Smooth muscle cell (in vitro differentiated cells): ENCODE measurements around the gene SLC28A3. TPM values are rescaled to one million over a fixed set of nuclear protein-coding genes. Genes with fewer than 3 reads are reported as not detected.

Source experiments
- DNase-seq: peaks from one replicate; lab custom pipeline; 2025; ENCODE audit not compliant: unreplicated experiment; lab: John Stamatoyannopoulos, UW
- H2AFZ ChIP-seq: fragments of 200-600 bp; sonication (generic); 2 replicates; pipeline ENCODE4 v1.6.0; 2016; ENCODE audit warnings: antibody characterized with exemption, low read depth, mild to moderate bottlenecking
- H3F3A ChIP-seq: fragments of 200-600 bp; sonication (generic); 2 replicates; pipeline ENCODE4 v1.6.0; 2017; ENCODE audit warnings: antibody characterized with exemption, low read depth
- H3K27ac ChIP-seq: fragments of 200-600 bp; sonication (generic); 2 replicates; pipeline ENCODE4 v1.5.1; 2016; ENCODE audit warnings: low read depth, mild to moderate bottlenecking
- H3K27me3 ChIP-seq: fragments of 200-600 bp; sonication (generic); 2 replicates; pipeline ENCODE4 v1.6.1; 2016; ENCODE audit warnings: low read depth, mild to moderate bottlenecking
- H3K36me3 ChIP-seq: fragments of 200-600 bp; sonication (generic); 2 replicates; pipeline ENCODE4 v1.5.1; 2016; ENCODE audit warnings: low read depth
- H3K4me1 ChIP-seq: fragments of 200-600 bp; sonication (generic); 2 replicates; pipeline ENCODE4 v1.5.1; 2016; ENCODE audit warnings: low read depth
- H3K4me2 ChIP-seq: fragments of 200-600 bp; sonication (generic); 2 replicates; pipeline ENCODE4 v1.6.0; 2016; ENCODE audit warnings: mild to moderate bottlenecking
- H3K4me3 ChIP-seq: fragments of 200-600 bp; sonication (generic); 2 replicates; pipeline ENCODE4 v1.5.1; 2016; ENCODE audit warnings: mild to moderate bottlenecking
- H3K79me2 ChIP-seq: fragments of 200-600 bp; sonication (generic); 2 replicates; pipeline ENCODE4 v1.6.0; 2016; ENCODE audit warnings: low read depth, mild to moderate bottlenecking
- H3K9ac ChIP-seq: fragments of 200-600 bp; sonication (generic); 2 replicates; pipeline ENCODE4 v1.6.0; 2016; ENCODE audit warnings: low read depth
- H3K9me3 ChIP-seq: fragments of 200-600 bp; sonication (generic); replicated peaks from 2 replicates; pipeline ENCODE4 v1.5.1; 2016; ENCODE audit warnings: low read depth
- H4K20me1 ChIP-seq: fragments of 200-600 bp; sonication (generic); 2 replicates; pipeline ENCODE4 v1.6.0; 2016; ENCODE audit warnings: low read depth
- WGBS: methylation state at CpG from one replicate; pipeline ENCODE4 v1.1.7; 2016; ENCODE audit warnings: low lambda C conversion rate; 5-methylcytosine and 5-hydroxymethylcytosine counted together
- polyA plus RNA-seq: library from polyadenylated mRNA; unstranded; fragments of >200 nt; fragmentation: Nextera tagmentation; extraction: Ambion mirVana; gene quantifications from 2 replicates; pipeline ENCODE4 v1.2.1, GENCODE V29; 2016
- total RNA-seq: library from RNA; depleted of rRNA; stranded (reverse); fragments of >200 nt; gene quantifications from 2 replicates; pipeline ENCODE4 v1.2.3, GENCODE V29; 2014
- TF ChIP-seq, protein P1 (sequence below): fragments of 200-600 bp; sonication (generic); IDR thresholded peaks from 2 replicates; pipeline ENCODE4 v1.5.1; 2017; ENCODE audit warnings: borderline replicate concordance, mild to moderate bottlenecking, antibody characterized with exemption; ENCODE audit not compliant: insufficient read depth, poor library complexity, severe bottlenecking

SLC28A3 gene
- total and polyA plus RNA-seq, 2 experiments from 2014 or later, result 0.11 to 1.8 TPM

DNA sequence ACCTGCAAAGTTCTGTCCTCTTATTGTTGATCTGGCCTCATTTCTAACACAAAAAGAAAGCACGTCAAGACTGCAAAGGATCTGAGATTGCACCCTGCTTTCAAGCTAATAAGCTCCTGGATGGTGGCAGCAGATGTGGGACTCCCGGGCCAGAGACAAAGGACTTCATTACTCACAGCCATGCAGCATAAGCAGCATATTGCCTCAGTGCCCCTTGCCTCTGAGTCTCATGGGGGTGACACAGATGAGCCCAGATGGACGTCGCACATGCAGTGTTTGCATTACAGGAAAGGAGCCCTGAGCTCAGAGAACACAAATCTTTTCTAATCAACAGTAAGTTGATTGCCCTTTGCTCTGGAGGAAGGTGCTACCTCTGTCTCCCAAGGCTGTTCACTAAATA lies 105.0 kb downstream of the SLC28A3 start:
- Histone ChIP-seq H3K36me3 (no peaks in the 10 kb centered on the region), H2AFZ (no peak overlapping the region), H3K4me1 (no peaks in the 10 kb centered on the region), H3F3A (peaks cover 4% of the 10 kb centered on the region), H3K9me3 (no peaks in the 10 kb centered on the region), H3K27ac (no peak overlapping the region), H3K4me2 (no peak overlapping the region), H3K4me3 (no peak overlapping the region), H3K9ac (no peak overlapping the region), H4K20me1 (no peaks in the 10 kb centered on the region), H3K79me2 (no peaks in the 10 kb centered on the region), H3K27me3 (peaks cover 6% of the 10 kb centered on the region)
- TF ChIP-seq, protein P1, sequence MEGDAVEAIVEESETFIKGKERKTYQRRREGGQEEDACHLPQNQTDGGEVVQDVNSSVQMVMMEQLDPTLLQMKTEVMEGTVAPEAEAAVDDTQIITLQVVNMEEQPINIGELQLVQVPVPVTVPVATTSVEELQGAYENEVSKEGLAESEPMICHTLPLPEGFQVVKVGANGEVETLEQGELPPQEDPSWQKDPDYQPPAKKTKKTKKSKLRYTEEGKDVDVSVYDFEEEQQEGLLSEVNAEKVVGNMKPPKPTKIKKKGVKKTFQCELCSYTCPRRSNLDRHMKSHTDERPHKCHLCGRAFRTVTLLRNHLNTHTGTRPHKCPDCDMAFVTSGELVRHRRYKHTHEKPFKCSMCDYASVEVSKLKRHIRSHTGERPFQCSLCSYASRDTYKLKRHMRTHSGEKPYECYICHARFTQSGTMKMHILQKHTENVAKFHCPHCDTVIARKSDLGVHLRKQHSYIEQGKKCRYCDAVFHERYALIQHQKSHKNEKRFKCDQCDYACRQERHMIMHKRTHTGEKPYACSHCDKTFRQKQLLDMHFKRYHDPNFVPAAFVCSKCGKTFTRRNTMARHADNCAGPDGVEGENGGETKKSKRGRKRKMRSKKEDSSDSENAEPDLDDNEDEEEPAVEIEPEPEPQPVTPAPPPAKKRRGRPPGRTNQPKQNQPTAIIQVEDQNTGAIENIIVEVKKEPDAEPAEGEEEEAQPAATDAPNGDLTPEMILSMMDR, result no peak
- DNase-seq, result no peak
- WGBS, result 86% methylated on average over 4 of the region's 4 CpGs

DNA sequence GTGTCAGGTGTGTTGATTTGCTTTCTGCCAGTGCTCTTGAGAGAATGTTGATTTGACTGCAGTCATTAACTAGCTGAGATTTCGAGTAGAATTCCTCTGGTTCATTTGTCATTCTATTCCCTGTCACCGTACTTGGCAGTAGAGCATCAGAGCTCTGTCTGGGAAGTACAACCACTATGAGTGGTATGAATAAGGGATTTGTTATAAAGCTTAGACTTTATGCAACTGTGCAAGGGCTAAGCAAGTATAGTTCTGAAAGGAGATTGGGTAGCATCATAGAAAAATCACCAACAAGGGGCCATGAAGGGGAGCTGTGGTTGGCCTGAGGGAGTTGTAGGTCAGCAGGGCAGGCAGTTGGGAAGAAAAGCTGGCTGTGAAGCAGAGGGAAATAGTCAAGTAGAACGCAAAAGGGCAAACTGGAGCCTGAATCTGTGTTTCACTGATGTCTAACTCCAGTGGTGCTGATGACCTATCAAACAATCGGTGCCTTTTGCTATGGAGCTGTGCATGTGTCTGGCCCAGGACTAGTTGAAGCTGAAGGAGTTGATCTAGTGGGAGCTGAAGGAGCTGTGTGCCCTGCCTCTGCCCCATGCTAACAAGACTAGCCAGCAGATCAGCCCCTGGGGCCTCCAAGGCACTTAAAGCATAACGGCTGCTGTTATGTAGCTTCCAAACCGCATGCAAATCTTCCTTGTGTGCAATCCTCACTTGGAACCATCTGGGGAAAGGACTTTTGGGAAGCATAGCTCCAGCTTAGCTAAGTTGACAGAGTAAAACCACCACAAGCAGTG lies 110.0 kb downstream of the SLC28A3 start:
- peaks cover 3% of the 10 kb centered on the region for H3K4me1 ChIP-seq
- peak overlapping the region; percentile 10 for H3K4me2 ChIP-seq
- H3K79me2 ChIP-seq, result no peaks in the 10 kb centered on the region
- no peaks in the 10 kb centered on the region for H4K20me1 ChIP-seq
- TF ChIP-seq, protein P1, result no peak
- H3K4me3 ChIP-seq, result no peak overlapping the region
- no peaks in the 10 kb centered on the region for H3K9me3 ChIP-seq
- H3K9ac ChIP-seq, result no peak overlapping the region
- H3F3A ChIP-seq, result peaks cover 4% of the 10 kb centered on the region
- WGBS, result 57% methylated on average over 6 of the region's 6 CpGs
- no peak overlapping the region for H3K27ac ChIP-seq
- no peak for DNase-seq
- no peak overlapping the region for H2AFZ ChIP-seq
- peaks cover 1% of the 10 kb centered on the region for H3K27me3 ChIP-seq
- H3K36me3 ChIP-seq, result no peaks in the 10 kb centered on the region

GRCh38 chr9:84229191-84229590 lies 111.4 kb downstream of the SLC28A3 start:
- H3K27ac ChIP-seq, result no peak overlapping the region
- no peaks in the 10 kb centered on the region for H3K79me2 ChIP-seq
- H3K9me3 ChIP-seq, result no peaks in the 10 kb centered on the region
- H3K36me3 ChIP-seq, result no peaks in the 10 kb centered on the region
- WGBS, result 88% methylated on average over 4 of the region's 4 CpGs
- peaks cover 4% of the 10 kb centered on the region for H3F3A ChIP-seq
- no peak for DNase-seq
- TF ChIP-seq, protein P1, result no peak
- no peak overlapping the region for H3K9ac ChIP-seq
- H3K4me3 ChIP-seq, result no peak overlapping the region
- no peaks in the 10 kb centered on the region for H3K27me3 ChIP-seq
- peaks cover 3% of the 10 kb centered on the region for H3K4me1 ChIP-seq
- H4K20me1 ChIP-seq, result no peaks in the 10 kb centered on the region
- H3K4me2 ChIP-seq, result no peak overlapping the region
- H2AFZ ChIP-seq, result no peak overlapping the region
